GM19035 (cell line): ENCODE data around the gene KRT74.

Source experiments
- ATAC-seq: cut with Tn5 transposase; IDR thresholded peaks from one replicate; pipeline ENCODE4 v1.9.1; 2021; ENCODE audit not compliant: unreplicated experiment

The KRT74 gene

DNA sequence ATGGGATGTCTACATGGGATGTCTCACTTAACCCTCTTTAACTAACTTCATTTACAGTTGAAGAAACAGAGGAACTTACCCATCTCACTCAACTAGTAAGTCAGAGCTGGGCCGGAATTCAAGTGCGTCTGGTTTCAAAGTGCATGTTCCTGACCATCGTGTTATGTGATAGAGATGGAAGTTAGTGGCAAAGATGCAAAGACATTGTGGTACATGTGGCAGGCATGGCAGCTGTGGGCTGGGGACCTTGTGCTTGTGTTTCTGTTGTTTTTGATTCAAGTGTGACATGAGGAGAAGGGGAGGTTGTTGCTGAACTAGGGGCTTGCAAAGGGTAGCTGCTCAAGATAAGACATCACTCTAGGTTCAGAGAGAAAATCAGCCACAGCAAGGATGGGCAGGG is 2.3 kb upstream of the KRT74 start:
- ATAC-seq, result no peak

- ATAC-seq, result no peak
Observed at GRCh38 chr12:52575256-52575655, 1.6 kb upstream of the KRT74 start.

DNA sequence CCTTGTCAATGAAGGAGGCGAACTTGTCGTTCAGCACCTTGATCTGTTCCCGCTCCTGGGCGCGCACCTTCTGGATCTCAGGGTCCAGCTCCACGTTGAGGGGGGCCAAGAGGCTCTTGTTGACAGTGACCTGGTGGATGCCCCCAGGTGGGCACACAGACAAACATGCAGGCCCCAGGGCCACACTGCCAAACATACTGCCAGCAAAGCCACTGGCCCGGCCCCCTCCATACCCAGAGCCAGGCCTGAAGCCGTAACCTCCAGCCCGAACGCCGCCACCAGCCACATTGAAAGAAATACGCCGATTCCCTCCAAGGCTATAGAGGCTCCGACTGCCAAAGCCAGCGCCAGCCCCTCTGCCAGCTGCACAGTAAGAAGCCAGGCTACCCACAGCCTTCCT is 337 bp downstream of the KRT74 start:
- ATAC-seq, result no peak

- ATAC-seq, result no peak
Observed at GRCh38 chr12:52570511-52570910, 3.1 kb downstream of the KRT74 start.

GRCh38 chr12:52568111-52568510 is 5.5 kb downstream of the KRT74 start:
- no peak for ATAC-seq

DNA sequence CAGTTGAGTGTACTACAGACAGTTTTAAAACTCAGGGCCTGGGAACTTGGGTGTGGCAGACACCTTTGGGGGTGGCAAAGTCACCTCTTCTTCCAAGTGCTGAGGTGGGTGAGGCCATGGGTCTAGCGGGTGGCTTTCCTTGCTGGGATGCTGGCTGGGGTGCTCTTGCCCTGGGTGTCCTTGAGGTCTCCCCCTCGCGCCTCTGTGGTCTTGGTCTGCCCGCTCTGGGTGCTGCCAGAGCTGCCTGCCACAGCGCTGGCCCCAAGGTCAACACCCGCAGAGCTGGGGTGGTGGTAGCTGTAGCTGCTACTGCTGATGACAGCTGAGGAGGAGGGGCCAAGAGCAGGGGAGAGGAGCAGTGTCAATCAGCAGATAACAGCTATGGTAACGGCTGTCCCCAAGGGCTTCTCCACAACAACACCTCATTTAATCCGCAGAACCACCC is 6.8 kb downstream of the KRT74 start:
- ATAC-seq, result no peak

DNA sequence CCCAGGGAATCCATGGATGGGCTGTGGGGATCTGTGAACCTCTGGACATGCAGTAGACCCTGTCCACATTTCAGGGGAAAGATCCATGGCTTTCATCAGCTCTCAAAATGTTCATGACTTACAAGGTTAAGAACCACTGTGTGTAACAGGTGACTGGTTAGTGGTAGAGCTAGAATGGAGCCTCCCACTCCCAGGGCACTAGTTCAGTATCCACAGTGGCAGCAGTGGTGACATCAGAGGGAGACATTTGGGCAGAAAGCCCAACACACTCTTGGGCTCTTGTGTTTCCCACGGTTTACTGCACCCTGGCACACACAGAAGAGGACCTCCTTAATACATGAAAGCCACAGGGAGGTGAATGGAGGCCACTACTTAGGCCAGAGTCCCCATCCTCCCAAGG is 9.1 kb downstream of the KRT74 start:
- ATAC-seq, result no peak

DNA sequence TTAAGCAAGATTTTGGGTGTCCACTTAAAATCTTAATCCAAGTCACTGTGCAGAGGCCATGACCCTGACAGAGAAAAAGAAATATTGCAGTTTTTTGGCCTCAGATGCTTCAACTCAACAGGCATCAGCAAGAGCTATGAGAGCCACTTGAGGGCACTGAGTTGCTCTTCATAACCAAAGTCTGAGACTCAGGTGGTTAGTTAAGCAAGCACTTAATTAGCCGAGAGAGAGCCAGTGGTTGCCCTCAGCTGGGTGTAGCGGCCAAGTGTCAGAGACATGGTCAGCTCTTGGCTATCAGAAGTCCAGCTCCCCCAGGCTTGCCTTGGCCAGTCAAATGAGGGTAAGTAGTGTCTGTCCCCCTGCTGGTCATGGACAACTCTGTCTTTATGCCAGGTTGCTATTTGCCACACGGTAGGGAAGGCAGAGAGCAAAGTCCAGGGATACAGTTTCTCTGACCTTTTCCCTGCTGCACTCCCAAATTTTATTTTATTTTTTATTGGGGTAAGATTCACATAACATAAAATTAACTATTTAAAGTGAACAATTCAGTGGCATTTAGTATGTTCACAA is 11.7 kb downstream of the KRT74 start:
- ATAC-seq, result no peak

DNA sequence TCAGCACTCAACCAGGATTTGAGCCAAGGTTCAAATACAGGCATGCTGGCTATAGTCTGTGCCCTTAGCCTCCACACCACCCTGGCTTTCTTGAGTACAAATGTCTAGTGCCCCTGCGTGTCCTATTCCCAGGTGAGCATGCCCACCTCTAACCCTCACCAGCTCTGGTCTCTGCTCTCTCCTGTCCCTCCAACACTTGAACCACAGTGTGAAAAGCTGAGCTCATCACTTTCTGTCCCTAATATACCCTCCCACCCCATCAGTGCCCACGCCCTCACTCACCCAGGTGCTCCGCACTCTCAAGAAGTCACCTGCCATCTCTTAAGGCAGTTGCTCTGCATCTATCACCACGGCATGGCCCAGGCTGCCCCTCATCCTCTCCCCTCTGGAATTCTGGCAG is 13.7 kb downstream of the KRT74 start:
- no peak for ATAC-seq

GRCh38 chr12:52558781-52559445 is 14.7 kb downstream of the KRT74 start:
- no peak for ATAC-seq

GRCh38 chr12:52557476-52557875 is 16.2 kb downstream of the KRT74 start:
- no peak for ATAC-seq

DNA sequence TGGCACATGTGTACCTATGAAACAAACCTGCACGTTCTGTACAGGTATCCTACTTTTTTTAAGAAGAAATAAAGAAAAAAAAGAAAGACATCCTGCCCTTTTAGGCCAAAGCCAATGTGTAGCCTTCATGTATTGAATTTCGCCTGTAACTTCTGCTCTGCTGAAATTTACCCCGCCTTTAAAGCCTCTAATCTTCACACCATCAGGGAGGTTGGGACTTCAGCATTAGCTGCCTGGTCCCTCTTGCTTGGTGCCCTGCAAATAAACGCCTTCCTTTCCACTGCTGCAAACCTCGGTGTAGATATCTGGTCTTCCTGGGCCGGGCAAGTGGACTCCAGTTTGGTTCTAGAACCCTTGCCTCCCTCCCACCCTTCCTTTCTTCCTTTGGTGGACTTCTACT is 18.1 kb downstream of the KRT74 start:
- no peak for ATAC-seq

DNA sequence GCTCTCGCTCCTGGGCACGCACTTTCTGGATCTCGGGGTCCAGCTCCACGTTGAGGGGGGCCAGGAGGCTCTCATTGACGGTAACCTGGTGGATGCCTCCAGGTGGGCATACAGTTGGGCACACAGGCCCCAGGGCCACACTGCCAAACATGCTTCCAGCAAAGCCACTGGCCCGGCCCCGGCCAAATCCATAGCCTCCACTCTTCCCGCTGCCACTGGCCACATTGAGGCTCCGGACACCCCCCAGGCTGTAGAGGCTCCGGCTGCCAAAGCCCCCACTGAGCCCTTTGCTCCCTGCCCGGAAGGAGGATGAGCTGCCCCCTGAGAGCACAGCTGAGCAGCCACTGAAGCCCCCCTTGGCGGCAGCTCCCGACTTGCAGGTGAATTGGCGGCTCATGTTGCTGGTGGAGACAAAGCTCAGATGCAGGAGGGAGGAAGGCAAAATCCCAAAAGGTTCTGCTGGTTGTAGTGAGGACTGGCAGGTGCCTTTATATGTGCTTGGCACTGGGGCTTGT is 20.9 kb downstream of the KRT74 start, which contains the start of gene KRT71:
KRT71 (minus strand) TSS at position 465 of the 515 bp plus-strand sequence; CDS start at position 397, 68 bp downstream.
- no peak for ATAC-seq

DNA sequence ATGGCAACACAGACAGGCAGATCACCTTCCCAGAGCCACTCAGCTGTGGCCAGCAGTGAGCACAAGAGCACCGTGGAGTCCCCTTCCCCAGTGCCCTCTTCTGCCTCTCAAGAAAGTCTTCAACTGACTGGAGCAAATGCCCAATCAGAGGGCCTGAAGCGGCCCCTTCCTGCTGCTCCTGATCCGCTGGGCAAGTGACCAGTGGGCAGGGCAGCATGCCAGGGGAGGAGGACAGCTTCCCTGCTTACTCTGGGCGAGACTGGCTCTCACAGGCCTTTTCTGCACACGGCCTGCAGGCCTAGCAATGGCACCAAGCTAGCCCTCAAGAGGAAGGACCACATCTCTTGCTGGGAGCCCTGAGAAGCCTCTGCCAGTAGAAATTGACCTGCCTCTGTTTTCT is 21.6 kb downstream of the KRT74 start:
- no peak for ATAC-seq

DNA sequence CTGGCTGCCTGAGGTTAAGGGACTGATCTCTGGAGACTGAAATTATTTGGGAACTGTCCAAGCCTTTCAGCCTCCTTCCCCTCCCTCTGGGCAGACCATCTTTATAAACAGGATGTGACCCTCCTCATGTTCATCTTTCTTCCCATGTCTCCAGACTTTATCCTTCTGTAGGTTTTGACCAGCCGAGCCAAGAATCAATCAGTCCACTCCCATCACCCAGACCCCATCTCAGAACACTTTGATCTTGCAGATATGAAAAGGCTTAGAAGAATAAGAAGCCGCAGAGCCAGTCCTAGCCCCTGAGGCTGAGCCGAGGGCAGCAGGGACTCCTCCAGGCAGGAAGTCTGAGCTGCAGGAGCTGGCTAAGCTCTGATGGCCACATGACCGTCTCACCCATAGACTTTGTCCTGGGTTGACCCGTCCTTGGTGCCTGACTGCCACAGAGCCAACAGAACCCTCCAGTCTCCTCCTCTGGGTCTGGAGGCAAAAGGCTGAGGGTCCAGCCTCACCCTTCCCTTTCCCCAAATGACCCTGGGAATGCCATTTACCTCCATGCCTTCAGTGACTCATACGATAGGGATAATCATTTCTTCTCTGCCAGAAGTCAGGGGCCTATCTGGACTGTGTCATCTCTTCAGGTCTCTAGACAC is 22.3 kb downstream of the KRT74 start:
- ATAC-seq, result no peak

GRCh38 chr12:52546126-52546525 is 27.5 kb downstream of the KRT74 start:
- ATAC-seq, result no peak

DNA sequence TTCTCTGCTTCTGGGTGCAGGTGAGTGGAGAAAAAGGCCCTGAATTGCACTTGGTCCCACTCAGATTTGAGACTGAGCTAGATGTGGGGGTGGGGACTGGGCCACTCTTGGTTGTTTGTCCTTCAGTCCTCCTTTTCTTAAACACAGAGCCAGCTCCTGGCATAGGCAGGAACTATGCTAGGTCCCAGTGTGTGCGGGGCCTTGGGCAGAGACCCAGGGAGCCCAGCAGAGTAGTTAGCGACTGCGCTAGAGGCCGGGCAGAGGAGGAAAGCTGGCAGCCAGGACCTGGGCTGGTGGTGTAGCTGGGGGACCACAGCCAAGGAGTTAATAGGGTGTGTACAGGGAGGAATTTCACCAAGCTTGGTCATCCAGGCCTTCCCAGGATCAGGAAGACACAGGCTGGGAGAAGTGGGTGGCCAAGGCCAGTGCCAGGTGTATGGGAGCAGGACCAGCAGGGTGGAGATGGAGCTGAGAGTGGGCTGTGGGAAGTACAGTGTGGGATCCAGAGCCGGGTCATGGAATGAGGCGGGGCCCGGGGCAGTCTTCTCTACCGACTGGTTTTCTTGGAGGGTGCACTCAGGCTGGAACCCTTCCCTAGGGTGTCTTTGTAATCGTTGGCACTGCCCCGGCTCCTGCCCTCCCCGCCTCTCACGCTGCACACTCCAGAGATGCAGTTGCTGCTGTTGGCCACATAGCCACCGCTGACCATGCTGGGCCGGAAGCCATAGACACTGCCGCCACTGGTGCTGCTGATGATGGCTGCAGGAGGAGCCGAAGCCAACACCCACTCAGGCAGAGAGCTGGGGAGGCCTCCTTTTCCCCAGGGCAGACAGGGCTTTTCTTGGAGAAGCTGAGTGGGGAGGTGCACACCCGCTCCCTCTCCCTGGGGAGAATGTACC is 29.4 kb downstream of the KRT74 start:
- no peak for ATAC-seq

DNA sequence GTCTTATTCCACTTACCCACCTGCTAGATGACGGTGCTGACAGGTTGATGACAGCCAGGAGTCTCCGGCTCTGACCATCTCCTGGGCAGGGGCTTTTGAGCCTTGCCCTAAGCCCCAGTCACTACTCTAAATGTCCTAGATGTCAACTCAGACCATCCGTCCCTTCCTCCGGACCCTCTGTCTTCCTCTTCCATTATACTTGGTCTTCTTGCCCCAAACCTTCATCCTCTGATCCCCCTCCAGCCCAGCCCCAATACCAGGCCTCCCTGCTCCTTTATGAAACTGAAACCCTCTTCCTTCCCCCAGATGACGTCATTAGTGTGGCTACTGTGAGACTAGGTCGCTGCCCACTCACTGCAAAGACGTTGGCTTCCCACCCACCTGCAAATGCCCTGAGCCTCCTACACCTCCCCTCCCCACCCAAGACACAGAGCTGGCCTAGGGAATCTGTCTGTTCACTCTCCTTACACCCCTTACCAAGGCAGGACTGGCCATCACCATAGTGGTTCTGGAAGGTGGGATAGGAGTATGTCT is 30.8 kb downstream of the KRT74 start:
- ATAC-seq, result no peak

DNA sequence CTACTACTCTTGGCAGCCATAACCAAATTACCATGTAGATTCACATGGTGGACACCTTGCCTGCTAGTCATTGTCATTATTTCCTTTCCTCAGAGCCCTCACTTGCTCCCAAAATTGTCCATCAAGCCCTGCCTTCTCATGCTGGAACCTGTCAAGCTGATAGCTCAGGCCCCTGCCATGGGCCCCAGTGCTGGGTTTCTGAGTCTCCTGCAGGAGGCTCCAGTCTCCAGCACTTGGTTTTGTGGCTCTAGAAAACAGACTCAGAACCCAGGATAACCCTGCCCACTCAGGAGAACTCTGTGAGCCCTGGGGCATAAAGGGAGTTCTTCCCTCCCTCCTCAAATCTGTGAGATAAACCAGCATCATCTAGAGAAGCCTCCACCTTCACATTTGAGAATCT is 31.5 kb downstream of the KRT74 start:
- ATAC-seq, result no peak

DNA sequence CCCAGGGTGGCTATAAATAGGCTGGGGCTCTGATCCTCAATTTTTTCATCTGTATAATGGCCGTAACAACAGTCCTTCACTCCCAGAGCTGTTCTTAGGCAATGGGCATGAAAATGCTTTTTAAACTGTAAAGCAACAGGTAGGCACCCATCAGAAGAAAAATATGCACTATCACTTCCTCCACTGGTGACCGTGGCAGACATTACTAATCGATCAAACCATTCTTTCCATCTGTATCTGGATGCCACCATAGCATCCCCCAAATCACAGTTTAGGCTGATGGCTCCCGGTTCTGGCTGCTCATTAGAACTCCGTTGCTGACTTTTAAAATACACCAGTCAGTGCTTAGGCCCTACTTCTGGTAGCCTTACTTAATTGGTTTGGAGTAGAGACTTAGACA is 31.9 kb downstream of the KRT74 start:
- no peak for ATAC-seq

GRCh38 chr12:52540531-52540930 is 33.1 kb downstream of the KRT74 start:
- ATAC-seq, result no peak
